Measurements from ENCODE around the gene ATP1A3. TPM values are rescaled to one million over a fixed set of nuclear protein-coding genes. Genes with fewer than 3 reads are reported as not detected.
"Not testable (repeated sequence)": the region's sequence is repeated elsewhere in the genome, so short reads cannot be mapped to it uniquely, and the experiment has no call there.

The ATP1A3 gene
- total RNA-seq: 1 to 10 TPM; 2.9 to 3.0 TPM

DNA sequence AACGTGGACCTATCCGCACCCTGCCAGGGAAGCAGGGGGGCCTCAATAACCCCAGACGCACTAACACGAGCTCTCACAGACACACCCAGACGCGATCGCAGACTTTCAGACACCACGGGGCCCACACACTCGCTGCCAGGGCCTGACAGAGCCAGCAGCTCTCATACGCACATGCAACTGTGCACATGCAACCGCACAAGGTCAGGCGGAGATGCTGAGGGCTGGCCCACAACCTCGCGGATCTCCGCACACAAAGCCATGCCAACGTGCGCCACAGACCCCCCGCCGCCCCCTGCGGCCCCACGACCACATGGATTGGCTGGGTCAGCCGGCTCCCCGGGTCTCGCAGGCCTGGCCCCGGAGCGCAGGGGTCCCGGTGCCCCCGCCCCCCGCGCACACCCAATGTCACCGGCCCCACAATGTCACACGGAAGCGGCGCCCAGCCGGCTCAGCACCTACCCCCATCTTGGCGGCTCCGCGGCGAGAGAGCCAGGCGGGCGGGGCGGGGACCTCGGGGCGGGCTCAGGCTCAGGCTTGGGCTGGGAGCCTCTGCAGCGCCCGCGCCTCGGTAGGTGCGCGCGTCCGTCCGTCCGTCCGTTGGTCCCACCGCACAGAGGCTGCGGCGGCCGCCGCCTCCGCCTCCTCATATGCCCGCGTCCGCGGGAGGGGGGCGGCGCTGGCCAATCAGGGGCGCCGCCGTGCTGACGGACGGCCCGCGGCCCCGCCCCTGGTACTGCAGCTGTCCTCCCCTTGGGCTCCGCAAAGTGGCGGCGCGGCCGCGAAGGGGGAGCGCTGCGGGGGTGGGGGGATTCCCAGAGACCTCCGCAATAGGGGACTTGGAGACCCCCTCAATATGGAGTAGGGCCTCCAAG, at the start of gene ATP1A3:
TSS of gene ATP1A3 (minus strand) at position 619 of the 872 bp plus-strand sequence. CDS start at position 465, 154 bp downstream.
- ChIA-PET POLR2A (interaction anchor here (0.6 kb wide), 1 partner anchor 35 kb away, joined by 3 read pairs; the partner anchor contains the start of gene RABAC1), CTCF (no interaction called here)

DNA sequence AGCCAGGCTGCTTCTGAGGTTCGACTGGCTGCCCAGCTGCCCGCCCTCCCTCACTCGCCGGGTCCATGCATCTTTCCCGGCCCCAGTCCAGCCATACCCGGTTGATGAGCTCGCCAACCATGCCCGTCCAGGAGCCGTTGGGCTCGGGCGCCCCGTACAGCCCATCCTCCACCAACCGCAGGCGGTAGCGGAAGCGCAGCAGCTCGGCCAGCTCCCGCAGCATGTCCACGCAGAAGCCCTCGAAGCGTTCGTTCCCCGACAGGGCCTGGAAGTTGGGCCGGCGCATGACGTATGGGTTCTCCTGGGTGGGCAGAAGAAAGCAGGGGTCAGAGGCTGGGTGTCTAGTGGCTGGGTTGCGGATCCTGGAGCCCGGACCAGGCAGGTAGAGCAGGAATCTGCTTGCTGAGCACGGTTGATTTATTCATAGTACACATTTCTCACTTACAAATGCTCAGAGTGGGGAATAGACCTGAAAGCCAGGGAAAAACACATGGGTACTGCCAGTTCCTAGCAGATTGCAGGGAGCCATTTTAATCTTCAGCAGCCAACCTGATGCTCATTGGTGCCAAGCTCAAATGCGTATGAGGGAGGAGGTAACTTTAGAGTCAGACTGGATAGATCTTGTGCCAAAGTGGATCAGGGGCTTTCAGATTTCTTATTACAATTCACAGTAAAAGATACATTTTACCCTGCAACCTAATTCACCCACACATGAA, 48.6 kb upstream of the ATP1A3 start:
- ChIA-PET CTCF (no interaction called here), POLR2A (interaction anchor here (0.6 kb wide), 1 partner anchor 83 kb away, joined by 4 read pairs; no protein-coding TSS in a partner anchor)

DNA sequence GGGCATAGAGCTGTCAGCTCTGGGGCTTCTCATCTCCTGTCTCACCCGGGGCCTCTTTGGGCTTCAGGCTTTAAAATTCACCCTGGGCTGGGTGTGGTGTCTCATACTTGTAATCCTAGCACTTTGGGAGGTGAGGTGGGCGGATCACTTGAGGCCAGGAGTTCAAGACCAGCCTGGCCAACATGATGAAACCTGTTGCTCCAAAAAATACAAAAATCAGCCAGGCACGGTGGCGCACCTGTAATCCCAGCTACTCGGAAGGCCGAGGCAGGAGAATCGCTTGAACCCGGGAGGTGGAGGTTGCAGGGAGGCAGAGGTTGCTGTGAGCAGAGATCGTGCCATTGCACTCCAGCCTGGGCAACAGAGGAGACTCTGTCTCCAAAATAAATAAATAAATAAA, 46.5 kb upstream of the ATP1A3 start:
- POLR2A ChIA-PET, CTCF ChIA-PET: not testable (repeated sequence)

DNA sequence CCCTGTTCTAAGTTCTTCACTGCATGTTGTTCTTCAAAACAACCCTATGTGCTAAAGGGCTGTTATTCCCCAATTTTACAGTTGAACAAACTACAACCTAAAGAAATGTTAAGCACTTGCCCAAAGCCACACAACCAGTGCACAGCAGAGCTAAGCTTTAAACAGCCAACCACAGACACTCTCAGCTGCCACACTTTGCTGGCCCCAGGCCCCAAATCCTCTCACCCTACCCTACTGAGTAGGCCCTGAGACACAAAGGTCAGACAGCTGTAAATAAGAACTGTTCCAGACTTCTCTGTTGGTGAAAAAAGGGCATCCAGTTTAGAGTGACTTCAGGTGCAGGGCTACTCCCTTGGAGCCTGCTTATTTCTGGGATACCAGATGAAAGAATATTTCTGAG, 46.0 kb upstream of the ATP1A3 start:
- CTCF ChIA-PET: no interaction called here
- POLR2A ChIA-PET: interaction anchor here (0.6 kb wide), 1 partner anchor 1073 kb away, joined by 4 read pairs; no protein-coding TSS in a partner anchor

DNA sequence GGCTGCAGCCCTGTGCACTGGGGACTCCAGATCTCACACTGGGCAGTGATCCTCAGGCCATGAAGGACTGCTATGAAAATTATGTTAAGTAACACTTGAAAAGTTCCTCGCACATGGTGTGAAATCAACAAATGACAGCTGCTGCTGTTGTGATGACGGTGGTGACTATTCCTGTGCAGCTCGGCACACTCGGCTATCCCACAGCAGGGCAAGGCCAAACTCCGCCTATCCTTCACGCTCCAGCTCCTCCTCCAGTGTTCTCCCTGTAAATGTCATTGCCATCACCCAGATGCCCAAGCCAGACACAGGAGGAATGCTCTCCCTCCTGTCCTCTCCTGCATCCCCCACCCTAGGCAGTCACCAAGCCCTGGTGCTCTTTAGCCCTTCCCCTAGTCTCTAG, 44.6 kb upstream of the ATP1A3 start:
- POLR2A ChIA-PET: no interaction called here
- CTCF ChIA-PET: no interaction called here

DNA sequence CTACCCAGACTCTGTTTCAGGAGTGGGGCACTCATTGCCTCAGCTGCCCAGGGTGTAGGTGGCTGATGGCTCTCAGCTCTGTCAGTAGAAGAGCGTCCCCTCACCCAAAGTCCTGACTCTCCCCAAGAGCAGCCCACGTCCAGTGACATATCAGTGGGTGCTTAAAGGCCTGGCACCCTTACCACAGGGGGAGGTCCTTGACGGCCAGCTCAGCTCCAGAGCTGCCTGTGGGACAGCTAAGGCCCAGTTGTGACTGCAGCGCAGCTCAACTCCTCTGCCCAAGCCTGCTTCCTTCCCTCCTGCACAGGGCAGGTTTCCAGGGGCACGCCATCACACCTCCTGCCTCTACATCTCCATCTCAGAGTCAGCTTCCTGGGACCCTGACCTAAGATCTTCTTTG, 43.6 kb upstream of the ATP1A3 start:
- CTCF ChIA-PET: interaction anchor here (1.1 kb wide), 1 partner anchor 78 kb away, joined by 3 read pairs; the partner anchor contains the start of gene RABAC1
- POLR2A ChIA-PET: no interaction called here

DNA sequence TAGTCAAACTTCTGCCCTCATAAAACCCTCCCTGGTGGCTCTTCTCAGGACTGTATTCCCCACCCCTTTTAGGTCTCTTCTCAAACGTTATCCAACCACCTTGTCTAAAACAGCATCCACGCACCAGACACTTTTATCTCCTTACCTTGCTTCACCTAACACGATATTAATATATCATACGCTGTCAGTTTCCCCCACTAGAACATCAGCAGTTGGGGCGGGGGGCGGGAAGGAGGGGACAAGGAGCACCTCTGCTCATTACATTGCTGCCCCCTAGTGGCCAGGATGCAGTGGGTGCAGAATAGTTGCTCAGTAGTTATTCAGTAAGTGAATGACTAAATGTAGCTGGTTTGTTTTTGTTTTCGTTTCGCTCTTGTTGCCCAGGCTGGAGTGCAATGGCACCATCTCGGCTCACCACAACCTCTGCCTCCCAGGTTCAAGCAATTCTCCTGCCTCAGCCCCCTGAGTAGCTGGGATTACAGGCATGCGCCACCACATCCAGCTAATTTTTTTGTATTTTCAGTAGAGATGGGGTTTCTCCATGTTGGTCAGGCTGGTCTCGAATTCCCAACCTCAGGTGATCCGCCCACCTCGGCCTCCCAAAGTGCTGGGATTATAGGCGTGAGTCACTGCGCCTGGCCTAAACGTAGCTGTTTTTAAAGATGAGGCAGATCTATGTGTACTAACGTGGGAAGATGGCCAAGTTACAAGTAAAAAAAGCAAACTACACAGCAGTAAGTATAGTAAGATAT, 40.8 kb upstream of the ATP1A3 start:
- POLR2A ChIA-PET: not testable (repeated sequence)
- CTCF ChIA-PET: interaction anchor here (0.6 to 1.4 kb wide), 15 partner anchors 11 to 567 kb away, joined by 3 to 6 read pairs (median 3); partner anchors contain the start of gene RPS19

DNA sequence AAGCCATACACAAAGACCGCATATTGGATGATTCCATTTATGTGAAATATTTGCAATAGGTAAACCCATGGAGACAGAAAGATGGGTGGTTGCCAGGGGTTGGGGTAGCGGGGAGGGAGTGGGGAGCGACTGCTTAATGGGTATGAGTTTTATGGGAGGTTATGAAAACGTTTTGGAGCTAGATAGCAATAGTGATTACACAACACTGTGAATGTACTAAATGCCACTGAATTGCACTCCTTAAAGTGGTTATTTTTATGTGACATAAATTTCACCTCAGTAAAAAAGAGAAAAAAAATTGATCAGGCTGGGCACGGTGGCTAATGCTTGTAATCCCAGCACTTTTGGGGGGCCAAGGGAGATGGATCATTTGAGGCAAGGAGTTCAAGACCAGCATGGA, 39.4 kb upstream of the ATP1A3 start:
- POLR2A ChIA-PET: no interaction called here
- CTCF ChIA-PET: interaction anchor here (0.6 to 0.7 kb wide), 2 partner anchors 16 to 93 kb away, joined by 3 read pairs; no protein-coding TSS in a partner anchor

DNA sequence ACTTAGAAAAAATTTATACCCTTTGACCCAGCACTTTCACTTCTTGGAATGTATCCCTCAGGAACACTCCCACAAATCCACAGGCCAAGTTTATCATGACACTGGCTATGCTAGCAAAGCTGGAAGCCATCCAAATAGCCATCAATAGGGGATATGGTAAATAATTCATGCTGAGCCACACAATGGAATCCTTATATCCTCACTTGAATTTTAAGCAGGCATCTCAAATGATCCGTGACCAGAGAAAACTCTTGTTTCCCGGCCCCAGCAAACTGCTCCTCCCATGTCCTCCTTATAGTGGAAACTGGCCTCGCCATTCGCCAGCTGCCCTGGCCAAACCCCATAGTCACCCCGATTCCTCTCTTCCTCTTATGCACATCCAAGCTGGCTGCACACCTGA, 38.4 kb upstream of the ATP1A3 start:
- ChIA-PET CTCF (no interaction called here), POLR2A (no interaction called here)

DNA sequence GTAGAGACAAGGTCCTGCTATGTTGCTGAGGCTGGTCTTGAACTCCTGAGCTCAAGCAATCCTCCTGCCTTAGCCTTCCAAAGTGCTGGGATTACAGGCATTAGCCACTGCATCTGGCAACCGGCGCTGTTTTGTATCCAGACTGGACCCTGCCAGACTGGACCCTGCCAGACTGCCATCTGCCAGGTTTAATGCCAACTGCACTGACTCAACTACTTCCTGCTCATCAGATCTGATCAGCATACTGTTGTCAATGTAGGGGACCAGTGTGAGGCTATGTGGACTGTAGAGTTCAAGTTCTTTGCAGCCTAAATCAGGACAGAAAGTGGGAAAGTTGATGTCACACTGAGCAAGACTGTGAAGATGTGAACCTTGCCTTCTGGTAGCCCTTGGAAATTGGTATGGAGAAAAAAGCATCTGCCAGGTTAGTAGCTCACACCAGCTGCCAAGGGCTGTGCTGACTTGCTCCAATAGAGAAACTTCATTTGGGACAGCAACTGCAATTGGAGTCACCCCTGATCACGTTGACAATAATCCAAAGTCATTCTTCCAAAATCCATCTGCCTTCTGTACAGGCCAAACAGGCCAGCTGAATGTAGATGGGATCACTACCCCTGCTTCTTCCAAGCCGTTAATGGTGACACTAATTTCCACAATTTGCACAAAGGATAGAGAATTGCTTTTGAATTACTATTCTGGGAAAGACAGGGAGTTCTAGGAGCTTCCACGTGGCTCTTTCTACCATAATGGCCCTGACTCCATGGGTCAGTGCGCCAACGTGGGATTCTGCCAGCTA, 36.8 kb upstream of the ATP1A3 start:
- POLR2A ChIA-PET: no interaction called here
- CTCF ChIA-PET: interaction anchor here (1.0 kb wide), 1 partner anchor 61 kb away, joined by 3 read pairs; no protein-coding TSS in a partner anchor

DNA sequence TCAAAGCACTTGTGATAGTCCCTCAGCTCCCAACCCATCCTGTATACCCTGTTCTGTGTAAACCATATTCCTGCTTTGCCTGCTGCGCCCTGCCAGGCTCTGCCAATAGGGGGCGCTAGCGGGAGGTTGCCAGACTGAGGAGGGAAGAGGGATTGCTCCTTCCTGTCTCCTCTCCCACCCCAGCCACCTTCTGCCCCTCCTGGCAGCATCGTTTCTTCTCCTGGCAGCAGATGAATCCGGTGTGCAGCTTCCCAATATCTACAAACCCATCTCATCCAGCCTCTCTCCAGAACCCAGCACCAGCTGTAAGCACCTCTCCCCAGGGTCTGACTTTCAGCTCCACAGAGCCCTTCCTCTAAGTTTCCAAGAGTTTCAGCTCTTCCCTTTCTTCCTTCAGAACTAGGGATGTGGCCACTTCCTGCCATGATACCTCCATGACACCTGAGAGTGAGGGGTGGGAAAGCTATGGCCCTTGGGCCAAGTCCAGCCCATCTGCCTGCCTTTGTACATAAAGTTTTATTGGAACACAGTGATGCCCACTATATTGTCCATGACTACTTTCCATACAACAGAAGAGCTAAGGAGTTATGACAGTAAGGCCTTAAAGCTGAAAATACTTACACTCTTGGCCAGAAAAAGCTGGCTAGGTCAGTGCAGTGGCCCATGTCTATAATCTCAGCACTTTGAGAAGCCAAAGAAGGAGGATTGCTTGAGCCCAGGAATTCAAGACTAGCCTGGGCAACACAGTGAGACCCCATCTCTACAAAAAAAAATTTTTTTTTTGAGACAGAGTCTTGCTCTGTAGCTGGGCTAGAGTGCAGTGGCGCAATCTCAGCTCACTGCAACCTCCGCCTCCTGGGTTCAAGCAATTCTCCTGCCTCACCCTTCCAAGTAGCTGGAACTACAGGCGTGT, 34.5 kb upstream of the ATP1A3 start:
- POLR2A ChIA-PET: interaction anchor here (0.6 kb wide), 2 partner anchors 22 to 153 kb away, joined by 3 read pairs; no protein-coding TSS in a partner anchor

DNA sequence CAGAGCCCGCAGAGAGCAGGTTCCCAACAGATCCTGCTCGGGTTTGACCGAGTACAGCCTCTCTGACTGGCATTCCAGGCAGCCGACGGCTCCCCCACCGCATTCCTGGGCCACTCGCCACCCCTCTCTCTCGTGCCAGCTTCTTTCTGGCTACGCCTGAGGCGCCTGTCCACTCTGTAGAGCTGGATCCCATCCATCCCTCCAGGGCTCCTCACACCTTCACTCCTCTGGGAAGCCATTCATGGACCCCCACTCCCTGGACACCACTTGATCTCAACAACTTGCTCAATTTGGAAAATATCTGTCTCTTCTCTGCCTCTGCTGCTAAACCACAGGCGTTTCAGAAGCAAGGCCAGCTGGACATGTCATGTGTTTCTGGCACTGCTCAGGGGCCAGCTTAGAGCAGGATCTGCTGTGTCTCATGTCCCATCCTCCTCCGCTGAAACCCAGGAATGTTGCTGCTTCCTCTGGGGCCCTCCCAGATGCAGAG, 30.6 kb upstream of the ATP1A3 start:
- POLR2A ChIA-PET: no interaction called here
- CTCF ChIA-PET: no interaction called here

More for the DNA sequence above, 34.5 kb upstream of the ATP1A3 start:
- CTCF ChIA-PET: interaction anchor here (0.6 to 1.2 kb wide), 3 partner anchors 13 to 1126 kb away, joined by 3 to 5 read pairs (median 5); no protein-coding TSS in a partner anchor

DNA sequence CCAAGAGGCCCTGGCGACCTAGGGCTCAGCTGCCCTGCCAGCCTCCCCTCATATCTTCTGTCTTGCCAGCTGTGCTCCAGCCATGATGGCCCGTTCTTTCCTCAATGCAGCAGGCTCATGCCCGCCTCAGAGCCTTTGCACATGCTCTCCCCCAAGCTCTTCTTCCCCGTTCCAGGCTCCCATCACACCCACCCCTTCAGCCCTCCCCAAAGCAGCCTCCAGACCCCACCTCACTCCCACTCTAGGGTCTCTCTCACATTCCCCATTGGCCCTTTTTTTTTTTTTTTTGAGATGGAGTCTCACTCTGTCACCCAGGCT, 29.9 kb upstream of the ATP1A3 start:
- POLR2A ChIA-PET: no interaction called here
- CTCF ChIA-PET: no interaction called here

DNA sequence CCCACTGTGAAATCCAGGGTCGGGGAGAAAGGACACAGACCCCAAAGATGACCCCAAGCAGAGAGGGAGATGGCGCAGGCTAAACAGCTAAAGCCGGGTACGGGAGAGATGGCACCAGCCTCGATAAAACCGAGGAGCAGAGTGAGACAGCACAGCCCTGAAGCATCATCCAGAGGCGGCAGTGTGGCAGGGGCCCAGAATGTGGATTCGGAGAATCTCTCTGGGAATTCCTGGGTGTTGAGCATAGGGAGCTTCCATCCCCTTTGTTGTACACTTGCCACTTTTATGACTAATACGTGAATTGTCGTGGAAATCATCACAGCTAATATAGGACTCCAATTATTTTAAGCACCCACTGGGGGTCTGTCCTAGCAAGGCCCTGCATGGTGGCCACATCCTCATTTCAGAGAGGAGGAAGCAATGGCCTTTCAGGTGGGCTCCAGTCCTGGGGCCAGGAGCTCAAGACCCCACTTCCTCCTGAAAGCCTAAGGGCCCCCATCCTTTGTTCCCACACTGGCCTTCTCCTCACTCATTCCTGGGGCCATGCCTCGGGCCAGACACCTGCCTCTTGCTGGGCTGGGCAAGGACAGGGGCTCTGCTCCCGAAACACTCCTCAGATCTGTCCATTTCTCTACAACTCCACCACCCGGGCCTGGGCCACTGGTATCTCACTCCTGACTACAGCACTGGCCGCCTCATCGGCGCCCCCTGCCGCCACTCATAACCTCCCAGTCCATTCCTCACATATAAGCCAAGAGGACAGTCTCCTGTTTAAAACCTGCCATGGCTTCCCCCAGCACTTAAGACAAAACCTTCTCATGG, 29.3 kb upstream of the ATP1A3 start:
- ChIA-PET POLR2A (no interaction called here), CTCF (interaction anchor here (0.7 kb wide), 1 partner anchor 33 kb away, joined by 3 read pairs; no protein-coding TSS in a partner anchor)

DNA sequence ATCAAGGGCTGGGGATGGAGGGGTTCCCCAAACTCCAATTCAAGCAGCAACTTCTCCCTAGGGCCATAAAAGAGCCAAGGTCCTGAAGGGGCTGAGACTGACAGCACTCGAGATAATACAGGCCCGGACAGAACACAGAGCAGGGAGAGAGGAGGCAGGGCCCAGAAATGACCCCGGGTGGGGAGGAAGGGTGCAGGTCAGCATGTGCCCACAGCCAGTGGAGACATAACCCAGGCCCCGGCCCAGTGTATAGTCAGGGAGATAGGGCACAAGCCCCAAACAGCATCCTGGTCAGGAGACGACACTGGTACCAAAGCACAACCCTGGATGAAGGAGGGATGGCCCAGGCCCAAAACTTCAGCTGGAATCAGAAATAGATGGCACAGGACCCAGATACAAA, 28.6 kb upstream of the ATP1A3 start:
- CTCF ChIA-PET: interaction anchor here (0.7 kb wide), 1 partner anchor 33 kb away, joined by 3 read pairs; no protein-coding TSS in a partner anchor
- POLR2A ChIA-PET: no interaction called here

DNA sequence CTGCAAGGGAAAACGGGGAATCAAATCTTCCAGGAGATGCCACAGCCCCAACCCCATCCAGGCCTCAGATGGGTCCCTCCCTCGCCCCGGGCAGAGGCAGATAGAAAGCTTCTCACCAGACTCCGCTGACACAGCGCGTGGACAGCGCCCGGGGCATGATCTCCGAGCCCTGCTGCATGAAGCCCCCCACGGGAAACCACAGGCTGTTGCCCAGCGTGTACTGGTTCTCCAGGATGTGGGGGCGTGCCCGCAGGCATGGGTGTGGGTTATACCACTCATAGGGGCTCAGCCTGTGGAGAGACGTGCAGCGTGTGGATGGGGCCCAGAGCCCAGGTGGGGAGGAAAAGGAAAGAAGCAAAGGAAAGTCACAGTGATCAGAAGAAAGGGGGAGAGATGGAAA, 27.2 kb upstream of the ATP1A3 start:
- ChIA-PET POLR2A (no interaction called here), CTCF (no interaction called here)
